Sigmoid colon (tissue), 3 donors: ENCODE results near the gene PAFAH2.

Experiments used
- POLR2A ChIP-seq, 2 donors: fragments of 450-650 bp; IDR thresholded peaks; one replicate each; pipeline ENCODE4 v1.6.1; 2016; ENCODE audit warnings: antibody characterized with exemption in 2 of 2, mild to moderate bottlenecking in 2 of 2, moderate library complexity in 2 of 2
- TF ChIP-seq, protein P1 (sequence below), 4 experiments: fragments of 450-650 bp in 3 of 4; fragments of 200-600 bp in 1 of 4; IDR thresholded peaks; one replicate each; pipeline ENCODE4 v1.5.1; 2016 to 2019; ENCODE audit warnings: antibody characterized with exemption in 4 of 4, mild to moderate bottlenecking in 3 of 4, moderate library complexity in 2 of 4

DNA sequence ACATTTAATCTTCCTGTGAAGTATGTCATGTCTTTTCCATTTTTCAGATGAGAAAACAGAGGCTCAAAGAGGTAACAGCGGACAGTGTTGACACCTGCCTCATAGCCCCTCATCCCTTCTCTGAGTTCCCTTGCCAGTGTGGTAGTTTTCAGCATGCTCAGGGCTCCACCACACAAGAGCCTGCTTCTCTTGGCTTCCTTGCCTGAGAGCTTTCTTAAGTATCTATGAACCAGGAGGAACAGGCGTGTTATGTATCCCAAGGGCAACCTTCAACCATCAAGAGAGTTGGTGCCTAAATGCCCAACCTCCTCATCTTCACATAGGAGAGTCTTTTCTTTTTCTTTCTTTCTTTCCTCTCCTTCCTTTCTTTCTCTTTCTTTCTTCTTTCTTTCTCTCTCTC is 5.9 kb upstream of the PAFAH2 start:
- TF ChIP-seq, protein P1, sequence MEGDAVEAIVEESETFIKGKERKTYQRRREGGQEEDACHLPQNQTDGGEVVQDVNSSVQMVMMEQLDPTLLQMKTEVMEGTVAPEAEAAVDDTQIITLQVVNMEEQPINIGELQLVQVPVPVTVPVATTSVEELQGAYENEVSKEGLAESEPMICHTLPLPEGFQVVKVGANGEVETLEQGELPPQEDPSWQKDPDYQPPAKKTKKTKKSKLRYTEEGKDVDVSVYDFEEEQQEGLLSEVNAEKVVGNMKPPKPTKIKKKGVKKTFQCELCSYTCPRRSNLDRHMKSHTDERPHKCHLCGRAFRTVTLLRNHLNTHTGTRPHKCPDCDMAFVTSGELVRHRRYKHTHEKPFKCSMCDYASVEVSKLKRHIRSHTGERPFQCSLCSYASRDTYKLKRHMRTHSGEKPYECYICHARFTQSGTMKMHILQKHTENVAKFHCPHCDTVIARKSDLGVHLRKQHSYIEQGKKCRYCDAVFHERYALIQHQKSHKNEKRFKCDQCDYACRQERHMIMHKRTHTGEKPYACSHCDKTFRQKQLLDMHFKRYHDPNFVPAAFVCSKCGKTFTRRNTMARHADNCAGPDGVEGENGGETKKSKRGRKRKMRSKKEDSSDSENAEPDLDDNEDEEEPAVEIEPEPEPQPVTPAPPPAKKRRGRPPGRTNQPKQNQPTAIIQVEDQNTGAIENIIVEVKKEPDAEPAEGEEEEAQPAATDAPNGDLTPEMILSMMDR (IDR thresholded peaks at IDR 0.05), result no peak
- no peak for TF ChIP-seq POLR2A (IDR thresholded peaks at IDR 0.05)
